ENCODE data around the gene SUMF2.
"Not testable (repeated sequence)": the region's sequence is repeated elsewhere in the genome, so short reads cannot be mapped to it uniquely, and the experiment has no call there.

Gene SUMF2

DNA sequence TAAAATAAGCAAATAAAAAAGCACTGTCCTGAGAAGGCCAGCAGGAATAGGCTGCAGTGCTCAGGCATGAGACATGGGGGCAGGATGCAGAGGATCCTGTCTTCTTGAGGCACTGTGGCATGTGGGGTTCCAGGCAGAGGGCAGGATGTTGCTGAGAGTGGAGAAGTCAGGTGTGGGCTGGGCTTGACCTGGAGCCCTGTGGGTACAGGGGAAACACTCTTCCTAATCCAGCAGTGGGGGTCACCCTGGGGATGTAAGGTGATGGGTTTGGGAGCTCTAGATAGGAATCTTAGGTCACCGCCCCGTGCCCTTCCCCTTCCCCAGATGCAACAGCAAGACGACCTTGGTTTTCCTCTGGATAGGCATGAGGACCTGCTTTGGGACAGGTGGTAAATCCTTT is 13.6 kb downstream of the SUMF2 start:
- H3K4me3 ChIP-seq (ENCODE audit: low read depth, low read length) = no peak overlapping the region
- TF ChIP-seq, protein P1, sequence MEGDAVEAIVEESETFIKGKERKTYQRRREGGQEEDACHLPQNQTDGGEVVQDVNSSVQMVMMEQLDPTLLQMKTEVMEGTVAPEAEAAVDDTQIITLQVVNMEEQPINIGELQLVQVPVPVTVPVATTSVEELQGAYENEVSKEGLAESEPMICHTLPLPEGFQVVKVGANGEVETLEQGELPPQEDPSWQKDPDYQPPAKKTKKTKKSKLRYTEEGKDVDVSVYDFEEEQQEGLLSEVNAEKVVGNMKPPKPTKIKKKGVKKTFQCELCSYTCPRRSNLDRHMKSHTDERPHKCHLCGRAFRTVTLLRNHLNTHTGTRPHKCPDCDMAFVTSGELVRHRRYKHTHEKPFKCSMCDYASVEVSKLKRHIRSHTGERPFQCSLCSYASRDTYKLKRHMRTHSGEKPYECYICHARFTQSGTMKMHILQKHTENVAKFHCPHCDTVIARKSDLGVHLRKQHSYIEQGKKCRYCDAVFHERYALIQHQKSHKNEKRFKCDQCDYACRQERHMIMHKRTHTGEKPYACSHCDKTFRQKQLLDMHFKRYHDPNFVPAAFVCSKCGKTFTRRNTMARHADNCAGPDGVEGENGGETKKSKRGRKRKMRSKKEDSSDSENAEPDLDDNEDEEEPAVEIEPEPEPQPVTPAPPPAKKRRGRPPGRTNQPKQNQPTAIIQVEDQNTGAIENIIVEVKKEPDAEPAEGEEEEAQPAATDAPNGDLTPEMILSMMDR (IDR thresholded peaks at IDR 0.05; ENCODE audit: insufficient read depth, low read depth, low read length, missing control alignments) = no peak
- DNase-seq (ENCODE audit: low read depth) = no peak

DNA sequence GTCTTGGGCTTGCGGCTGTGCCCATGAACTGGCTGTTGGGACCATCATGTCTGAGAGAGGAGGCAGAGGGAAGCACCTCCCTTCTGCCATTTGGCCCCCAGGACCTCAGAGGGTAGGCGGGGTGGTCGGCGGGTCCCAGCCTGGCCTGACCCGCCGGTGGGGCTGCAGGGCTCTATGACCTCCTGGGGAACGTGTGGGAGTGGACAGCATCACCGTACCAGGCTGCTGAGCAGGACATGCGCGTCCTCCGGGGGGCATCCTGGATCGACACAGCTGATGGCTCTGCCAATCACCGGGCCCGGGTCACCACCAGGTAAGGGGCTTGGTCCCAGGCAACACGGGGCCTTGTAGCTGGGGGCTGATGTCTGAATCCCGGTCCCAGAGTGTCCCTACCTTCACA is 14.1 kb downstream of the SUMF2 start:
- no peak for DNase-seq (ENCODE audit: low read depth)
- H3K4me3 ChIP-seq (ENCODE audit: low read depth, low read length) = no peak overlapping the region
- TF ChIP-seq, protein P1 (IDR thresholded peaks at IDR 0.05; ENCODE audit: insufficient read depth, low read depth, low read length, missing control alignments) = no peak

DNA sequence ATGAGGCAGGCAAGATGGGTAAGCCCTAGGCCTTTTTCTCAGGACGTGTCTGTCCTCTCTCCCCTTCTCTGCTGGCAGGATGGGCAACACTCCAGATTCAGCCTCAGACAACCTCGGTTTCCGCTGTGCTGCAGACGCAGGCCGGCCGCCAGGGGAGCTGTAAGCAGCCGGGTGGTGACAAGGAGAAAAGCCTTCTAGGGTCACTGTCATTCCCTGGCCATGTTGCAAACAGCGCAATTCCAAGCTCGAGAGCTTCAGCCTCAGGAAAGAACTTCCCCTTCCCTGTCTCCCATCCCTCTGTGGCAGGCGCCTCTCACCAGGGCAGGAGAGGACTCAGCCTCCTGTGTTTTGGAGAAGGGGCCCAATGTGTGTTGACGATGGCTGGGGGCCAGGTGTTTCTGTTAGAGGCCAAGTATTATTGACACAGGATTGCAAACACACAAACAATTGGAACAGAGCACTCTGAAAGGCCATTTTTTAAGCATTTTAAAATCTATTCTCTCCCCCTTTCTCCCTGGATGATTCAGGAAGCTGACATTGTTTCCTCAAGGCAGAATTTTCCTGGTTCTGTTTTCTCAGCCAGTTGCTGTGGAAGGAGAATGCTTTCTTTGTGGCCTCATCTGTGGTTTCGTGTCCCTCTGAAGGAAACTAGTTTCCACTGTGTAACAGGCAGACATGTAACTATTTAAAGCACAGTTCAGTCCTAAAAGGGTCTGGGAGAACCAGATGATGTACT is 15.5 kb downstream of the SUMF2 start:
- TF ChIP-seq, protein P1 (IDR thresholded peaks at IDR 0.05; ENCODE audit: insufficient read depth, low read depth, low read length, missing control alignments) = no peak
- H3K4me3 ChIP-seq (ENCODE audit: low read depth, low read length) = no peak overlapping the region
- DNase-seq (ENCODE audit: low read depth) = no peak

DNA sequence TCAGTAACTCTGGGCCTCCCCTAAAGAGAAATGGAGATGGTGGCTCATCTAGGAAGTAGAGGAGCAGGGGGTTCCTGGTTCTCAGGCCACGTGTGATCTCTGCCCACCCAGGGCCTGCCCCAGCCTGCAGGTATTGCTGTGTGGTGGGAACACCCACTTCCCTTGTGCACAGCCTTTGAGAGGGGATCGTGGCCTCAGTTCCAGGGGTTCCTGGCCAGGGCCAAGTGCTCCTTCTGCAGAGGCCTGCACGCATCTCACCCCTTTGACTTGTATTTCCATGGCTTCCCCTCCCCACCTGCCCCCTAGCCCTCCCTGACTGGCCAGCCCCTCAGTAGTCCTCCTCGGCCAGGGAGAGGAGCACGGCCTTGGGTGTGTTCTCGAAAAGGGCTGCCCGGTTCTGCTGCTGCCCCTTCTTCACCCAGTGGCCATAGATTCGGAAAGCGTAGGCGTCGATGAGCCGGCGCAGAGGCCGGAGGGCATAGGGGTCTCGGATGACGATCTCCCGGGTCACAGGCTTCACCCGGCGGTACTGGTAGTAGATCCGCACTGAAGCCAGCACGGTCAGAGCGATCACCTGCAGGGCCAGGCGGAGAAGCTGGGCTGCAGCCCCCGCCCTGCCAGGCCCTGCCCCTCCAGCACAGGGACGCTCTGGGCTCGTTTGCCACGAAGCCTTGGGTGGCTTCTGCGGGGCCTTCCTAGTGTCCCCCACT is 16.8 kb downstream of the SUMF2 start:
- DNase-seq (ENCODE audit: low read depth) = not testable (repeated sequence)

DNA sequence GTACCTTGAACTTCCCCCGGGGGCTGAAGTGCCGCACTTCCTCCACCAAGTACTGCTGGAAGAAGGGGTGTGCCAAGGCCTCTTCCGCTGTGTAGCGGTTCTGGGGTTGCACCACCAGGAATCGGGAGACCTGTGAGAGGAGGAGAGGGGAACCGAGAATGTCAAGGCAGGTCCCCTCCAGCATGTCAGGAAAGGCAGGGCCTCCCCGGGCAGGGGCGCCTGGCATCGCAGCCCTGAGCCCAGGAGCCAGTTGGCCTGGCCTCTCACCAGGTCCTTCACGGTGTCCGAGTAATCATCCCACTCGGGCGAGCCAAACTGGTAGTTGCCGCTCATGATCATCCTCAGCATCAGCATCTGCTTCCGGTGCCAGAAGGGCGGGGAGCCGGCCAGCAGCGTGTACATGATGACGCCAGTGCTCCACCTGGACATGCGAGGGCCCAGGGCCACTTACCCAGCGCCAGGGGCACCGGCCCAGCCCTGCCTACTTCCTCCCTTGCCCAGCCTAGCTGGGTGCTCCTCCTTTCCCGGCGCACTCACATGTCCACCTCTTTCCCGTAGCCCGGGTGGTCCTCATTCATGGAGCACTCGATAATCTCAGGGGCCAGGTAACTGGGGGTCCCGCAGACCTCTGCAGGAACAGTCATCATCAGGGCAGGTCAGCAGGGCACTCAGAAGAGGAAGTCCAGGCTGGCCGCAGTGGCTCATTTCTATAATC is 17.7 kb downstream of the SUMF2 start:
- TF ChIP-seq, protein P1 (IDR thresholded peaks at IDR 0.05; ENCODE audit: insufficient read depth, low read depth, low read length, missing control alignments) = no peak
- no peak overlapping the region for H3K4me3 ChIP-seq (ENCODE audit: low read depth, low read length)
- DNase-seq (ENCODE audit: low read depth) = no peak

More for the DNA sequence above, 16.8 kb downstream of the SUMF2 start:
- not testable (repeated sequence) for H3K4me3 ChIP-seq (ENCODE audit: low read depth, low read length)

DNA sequence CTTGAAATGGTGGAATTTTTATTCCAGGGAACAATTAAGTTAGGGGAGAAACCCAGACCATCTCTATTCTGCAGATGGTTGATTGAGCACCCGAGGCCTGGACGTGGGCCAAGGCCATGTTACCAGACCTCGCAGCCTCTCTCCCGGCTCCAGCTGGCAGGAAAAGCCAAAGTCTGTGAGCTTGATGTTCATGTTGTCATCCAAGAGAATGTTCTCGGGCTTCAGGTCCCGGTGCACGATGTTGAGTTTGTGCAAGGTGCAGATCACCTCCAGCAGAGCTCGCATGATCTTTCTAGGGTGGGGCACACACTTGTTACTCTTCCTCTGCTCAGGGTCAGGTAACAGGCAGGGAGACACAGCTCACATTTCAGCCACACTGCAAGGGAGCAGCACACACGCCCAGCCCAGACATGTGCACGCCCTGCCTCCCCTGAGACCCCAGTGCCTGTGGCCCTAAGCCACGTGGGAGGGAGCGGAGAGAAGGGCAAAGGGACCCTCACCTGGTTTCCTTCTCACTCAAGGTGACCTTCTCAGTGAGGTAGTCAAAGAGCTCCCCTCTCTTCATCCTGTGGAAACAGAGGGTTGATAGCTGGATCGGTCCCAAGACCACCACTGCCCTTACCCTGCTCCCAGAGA is 19.2 kb downstream of the SUMF2 start:
- no peak for DNase-seq (ENCODE audit: low read depth)
- TF ChIP-seq, protein P1 (IDR thresholded peaks at IDR 0.05; ENCODE audit: insufficient read depth, low read depth, low read length, missing control alignments) = no peak

DNA sequence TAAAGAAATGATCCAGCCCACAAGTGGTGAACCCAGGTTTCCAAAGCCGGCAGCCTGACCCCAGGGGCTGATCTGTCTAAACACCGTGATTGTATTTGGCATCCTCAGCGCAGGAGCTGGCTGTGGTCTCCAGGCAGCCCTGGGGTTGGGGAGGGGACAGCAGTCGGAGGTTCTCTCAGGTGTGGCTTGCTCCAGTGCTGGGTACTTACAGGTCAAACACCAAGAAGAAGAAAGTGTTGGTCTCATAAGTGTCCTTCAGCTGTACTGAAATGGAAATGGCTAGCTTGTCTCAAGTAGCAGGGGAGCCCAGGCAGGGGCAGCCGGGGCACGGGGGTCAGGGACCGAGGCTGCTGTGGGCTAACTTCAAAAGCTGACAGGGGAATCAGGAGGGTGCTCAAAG is 22.7 kb downstream of the SUMF2 start:
- no peak for DNase-seq (ENCODE audit: low read depth)
- no peak overlapping the region for H3K4me3 ChIP-seq (ENCODE audit: low read depth, low read length)
- TF ChIP-seq, protein P1 (IDR thresholded peaks at IDR 0.05; ENCODE audit: insufficient read depth, low read depth, low read length, missing control alignments) = no peak

More for the DNA sequence above, 19.2 kb downstream of the SUMF2 start:
- no peak overlapping the region for H3K4me3 ChIP-seq (ENCODE audit: low read depth, low read length)

Data from GM12865 (cell line).